Ishikawa (cell line): ENCODE results near the gene CCDC57.

Source experiments
- CEBPB ChIP-seq: IDR thresholded peaks from 2 replicates; pipeline ENCODE4 v1.6.1; 2012
- CREB1 ChIP-seq: IDR thresholded peaks from 2 replicates; pipeline ENCODE4 v1.6.1; 2012; ENCODE audit warnings: low read depth
- EGR1 ChIP-seq: IDR thresholded peaks from 2 replicates; pipeline ENCODE4 v1.6.1; 2012
- EP300 ChIP-seq: IDR thresholded peaks from 2 replicates; pipeline ENCODE4 v1.6.1; 2012; ENCODE audit warnings: borderline replicate concordance
- FOXM1 ChIP-seq: IDR thresholded peaks from 2 replicates; pipeline ENCODE4 v1.6.1; 2012; ENCODE audit warnings: low read depth, borderline replicate concordance
- NFIC ChIP-seq: IDR thresholded peaks from 2 replicates; pipeline ENCODE4 v1.6.1; 2012
- RAD21 ChIP-seq: IDR thresholded peaks from 2 replicates; pipeline ENCODE4 v1.6.1; 2012; ENCODE audit warnings: low read depth
- TAF1 ChIP-seq: IDR thresholded peaks from 2 replicates; pipeline ENCODE4 v1.6.1; 2012; ENCODE audit warnings: low read depth, mild to moderate bottlenecking
- TCF12 ChIP-seq: IDR thresholded peaks from 2 replicates; pipeline ENCODE4 v1.6.1; 2012; ENCODE audit warnings: low read depth
- TEAD4 ChIP-seq: IDR thresholded peaks from 2 replicates; pipeline ENCODE4 v1.6.1; 2012
- YY1 ChIP-seq: IDR thresholded peaks from 2 replicates; pipeline ENCODE4 v1.6.1; 2012; ENCODE audit warnings: low read depth
- ZBTB7A ChIP-seq: IDR thresholded peaks from 2 replicates; pipeline ENCODE4 v1.6.1; 2012; ENCODE audit warnings: low read depth
- TF ChIP-seq, protein P1 (sequence below): IDR thresholded peaks from 2 replicates; pipeline ENCODE4 v1.6.1; 2012
- TF ChIP-seq, protein P2 (sequence below): IDR thresholded peaks from 2 replicates; pipeline ENCODE4 v1.6.1; 2012; ENCODE audit warnings: low read depth, mild to moderate bottlenecking
- TF ChIP-seq, protein P3 (sequence below): IDR thresholded peaks from 2 replicates; pipeline ENCODE4 v1.6.1; 2012

The CCDC57 gene

DNA sequence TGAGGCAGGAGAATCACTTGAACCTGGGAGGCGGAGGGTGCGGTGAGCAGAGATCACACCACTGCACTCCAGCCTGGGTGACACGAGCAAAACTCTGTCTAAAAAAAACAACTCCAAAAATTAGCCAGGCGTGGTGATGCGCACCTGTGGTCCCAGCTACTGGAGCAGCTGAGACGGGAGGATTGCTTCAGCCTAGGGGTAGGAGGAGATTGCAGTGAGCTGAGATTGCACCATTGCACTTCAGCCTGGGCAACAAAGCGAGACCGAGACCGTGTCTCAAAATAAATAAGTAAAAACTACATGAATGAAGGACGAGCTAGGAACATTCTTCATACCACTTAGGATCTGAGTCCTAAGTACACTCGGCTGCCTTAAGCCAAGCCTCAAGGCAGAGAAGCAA lies 35.4 kb downstream of the CCDC57 start:
- TF ChIP-seq TEAD4: no peak
- TF ChIP-seq, protein P1, sequence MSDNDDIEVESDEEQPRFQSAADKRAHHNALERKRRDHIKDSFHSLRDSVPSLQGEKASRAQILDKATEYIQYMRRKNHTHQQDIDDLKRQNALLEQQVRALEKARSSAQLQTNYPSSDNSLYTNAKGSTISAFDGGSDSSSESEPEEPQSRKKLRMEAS: no peak
- TF ChIP-seq CEBPB: no peak
- TF ChIP-seq RAD21: no peak
- TF ChIP-seq, protein P2, sequence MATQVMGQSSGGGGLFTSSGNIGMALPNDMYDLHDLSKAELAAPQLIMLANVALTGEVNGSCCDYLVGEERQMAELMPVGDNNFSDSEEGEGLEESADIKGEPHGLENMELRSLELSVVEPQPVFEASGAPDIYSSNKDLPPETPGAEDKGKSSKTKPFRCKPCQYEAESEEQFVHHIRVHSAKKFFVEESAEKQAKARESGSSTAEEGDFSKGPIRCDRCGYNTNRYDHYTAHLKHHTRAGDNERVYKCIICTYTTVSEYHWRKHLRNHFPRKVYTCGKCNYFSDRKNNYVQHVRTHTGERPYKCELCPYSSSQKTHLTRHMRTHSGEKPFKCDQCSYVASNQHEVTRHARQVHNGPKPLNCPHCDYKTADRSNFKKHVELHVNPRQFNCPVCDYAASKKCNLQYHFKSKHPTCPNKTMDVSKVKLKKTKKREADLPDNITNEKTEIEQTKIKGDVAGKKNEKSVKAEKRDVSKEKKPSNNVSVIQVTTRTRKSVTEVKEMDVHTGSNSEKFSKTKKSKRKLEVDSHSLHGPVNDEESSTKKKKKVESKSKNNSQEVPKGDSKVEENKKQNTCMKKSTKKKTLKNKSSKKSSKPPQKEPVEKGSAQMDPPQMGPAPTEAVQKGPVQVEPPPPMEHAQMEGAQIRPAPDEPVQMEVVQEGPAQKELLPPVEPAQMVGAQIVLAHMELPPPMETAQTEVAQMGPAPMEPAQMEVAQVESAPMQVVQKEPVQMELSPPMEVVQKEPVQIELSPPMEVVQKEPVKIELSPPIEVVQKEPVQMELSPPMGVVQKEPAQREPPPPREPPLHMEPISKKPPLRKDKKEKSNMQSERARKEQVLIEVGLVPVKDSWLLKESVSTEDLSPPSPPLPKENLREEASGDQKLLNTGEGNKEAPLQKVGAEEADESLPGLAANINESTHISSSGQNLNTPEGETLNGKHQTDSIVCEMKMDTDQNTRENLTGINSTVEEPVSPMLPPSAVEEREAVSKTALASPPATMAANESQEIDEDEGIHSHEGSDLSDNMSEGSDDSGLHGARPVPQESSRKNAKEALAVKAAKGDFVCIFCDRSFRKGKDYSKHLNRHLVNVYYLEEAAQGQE: no peak
- TF ChIP-seq TAF1: no peak
- TF ChIP-seq TCF12: no peak
- no peak for TF ChIP-seq ZBTB7A
- no peak for TF ChIP-seq EP300
- no peak for TF ChIP-seq EGR1
- TF ChIP-seq, protein P3, sequence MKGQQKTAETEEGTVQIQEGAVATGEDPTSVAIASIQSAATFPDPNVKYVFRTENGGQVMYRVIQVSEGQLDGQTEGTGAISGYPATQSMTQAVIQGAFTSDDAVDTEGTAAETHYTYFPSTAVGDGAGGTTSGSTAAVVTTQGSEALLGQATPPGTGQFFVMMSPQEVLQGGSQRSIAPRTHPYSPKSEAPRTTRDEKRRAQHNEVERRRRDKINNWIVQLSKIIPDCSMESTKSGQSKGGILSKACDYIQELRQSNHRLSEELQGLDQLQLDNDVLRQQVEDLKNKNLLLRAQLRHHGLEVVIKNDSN: no peak
- no peak for TF ChIP-seq YY1
- TF ChIP-seq FOXM1: no peak
- no peak for TF ChIP-seq CREB1
- no peak for TF ChIP-seq NFIC

DNA sequence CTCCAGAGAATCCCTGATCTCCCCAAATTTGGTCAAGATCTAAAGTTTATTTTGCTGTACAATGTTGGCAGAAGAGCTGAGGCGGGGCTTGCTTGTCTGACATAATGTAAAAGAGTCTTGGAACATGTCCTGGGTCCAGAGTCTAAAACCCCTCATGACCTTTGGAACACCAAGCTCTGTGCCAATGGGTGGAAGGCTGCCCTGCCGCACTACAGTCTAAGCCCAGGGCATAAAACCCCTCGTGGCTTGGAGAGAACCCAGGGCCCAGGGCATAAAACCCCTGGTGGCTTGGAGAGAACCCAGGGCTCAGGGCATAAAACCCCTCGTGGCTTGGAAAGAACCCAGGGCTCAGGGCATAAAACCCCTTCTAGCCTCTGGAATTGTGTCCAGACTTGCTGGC lies 36.7 kb downstream of the CCDC57 start:
- TF ChIP-seq CREB1 (no peak), EP300 (no peak), NFIC (no peak), TEAD4 (no peak), CEBPB (no peak)

DNA sequence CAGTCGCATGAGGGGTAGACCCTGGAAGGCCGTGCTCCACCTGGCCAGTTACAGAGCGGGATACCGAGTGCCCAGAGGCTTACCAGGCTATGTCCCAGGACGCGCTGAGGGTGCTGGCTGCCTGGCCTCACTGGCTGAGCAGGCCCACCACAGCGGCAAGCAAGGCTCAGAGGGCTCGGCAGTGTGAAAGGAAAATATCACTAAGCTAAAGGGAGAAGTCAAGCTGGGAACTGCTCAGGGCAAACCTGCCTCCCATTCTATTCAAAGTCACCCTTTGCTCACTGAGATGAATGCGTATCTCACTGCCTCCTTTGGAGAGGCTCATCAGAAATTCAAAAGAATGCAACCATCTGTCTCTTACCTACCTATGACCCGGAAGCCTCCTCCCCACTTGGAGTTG lies 37.4 kb downstream of the CCDC57 start:
- no peak for TF ChIP-seq TCF12
- TF ChIP-seq RAD21: no peak
- no peak for TF ChIP-seq EGR1
- no peak for TF ChIP-seq YY1
- no peak for TF ChIP-seq ZBTB7A
- no peak for TF ChIP-seq TEAD4
- no peak for TF ChIP-seq EP300

DNA sequence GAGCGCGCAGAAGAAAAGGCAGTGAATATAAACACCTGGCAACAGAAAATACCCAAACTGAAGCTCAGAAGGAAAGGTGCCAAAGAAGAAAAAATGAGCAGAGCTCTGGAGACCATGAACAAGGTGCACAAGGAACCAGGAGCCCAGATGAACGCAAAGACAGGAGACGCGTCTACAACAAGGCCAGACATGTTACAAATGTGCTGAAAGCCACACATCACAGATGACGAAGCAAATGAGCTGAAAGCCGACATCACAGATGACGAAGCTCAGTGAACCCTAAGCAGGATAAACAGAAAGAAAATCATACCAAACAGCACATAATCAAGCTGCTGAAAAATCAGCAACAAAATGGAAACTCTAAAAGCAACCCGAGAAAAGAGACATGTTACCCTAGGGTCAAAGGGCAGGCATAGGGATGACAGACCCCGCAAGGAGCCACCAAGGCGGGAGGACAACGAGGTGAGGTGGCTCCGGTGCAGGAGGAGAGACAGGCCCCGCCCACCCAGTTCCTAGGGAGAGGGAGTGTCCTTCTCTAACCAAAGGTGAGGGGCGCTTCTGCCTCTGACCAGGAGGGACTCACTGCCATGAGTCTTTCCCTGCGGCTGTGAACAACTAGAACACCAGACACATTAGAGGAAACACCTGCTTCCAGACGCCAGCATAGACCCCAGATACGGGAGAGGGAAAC lies 39.1 kb downstream of the CCDC57 start:
- TF ChIP-seq ZBTB7A: no peak
- TF ChIP-seq, protein P2: no peak
- TF ChIP-seq, protein P3: no peak
- no peak for TF ChIP-seq RAD21
- TF ChIP-seq EGR1: no peak
- no peak for TF ChIP-seq CEBPB
- TF ChIP-seq TAF1: no peak
- TF ChIP-seq FOXM1: no peak
- TF ChIP-seq YY1: no peak
- TF ChIP-seq CREB1: no peak
- no peak for TF ChIP-seq TEAD4
- no peak for TF ChIP-seq TCF12
- TF ChIP-seq, protein P1: no peak
- TF ChIP-seq NFIC: no peak

DNA sequence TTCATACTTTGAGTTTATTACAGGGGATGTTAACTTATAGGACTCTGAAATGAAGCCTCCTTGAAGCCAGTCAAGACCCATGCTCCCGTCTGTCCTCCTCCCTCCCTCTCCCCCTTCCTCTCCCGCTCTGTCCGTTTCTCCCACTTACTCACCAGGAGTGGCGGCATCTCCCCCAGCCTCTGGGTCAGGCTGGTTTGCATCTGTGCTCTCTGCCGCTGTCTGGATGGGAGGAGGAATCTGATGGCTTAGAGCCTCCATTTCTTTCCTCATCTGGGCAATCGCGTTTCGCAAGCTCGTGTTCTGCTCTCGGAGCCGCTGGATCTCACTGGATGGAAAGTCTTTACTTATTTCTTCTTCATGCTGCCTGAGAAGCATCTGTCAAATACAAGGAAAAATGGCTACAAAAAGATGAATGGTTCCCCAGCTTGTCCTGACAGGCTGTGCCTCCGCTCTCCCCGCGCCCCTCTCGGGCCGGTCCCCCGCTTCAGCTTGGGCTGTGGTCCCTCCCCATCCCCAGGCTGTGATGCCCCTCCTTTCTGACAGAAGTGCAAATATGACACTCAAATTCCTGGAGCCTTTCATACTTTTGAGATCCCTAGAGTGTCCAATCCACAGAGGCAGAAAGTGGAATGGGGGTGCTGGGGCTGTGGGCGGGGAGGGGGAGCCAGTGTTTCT lies 40.0 kb downstream of the CCDC57 start:
- TF ChIP-seq EGR1 (no peak), TEAD4 (no peak), TAF1 (no peak)
- TF ChIP-seq, protein P1: no peak

DNA sequence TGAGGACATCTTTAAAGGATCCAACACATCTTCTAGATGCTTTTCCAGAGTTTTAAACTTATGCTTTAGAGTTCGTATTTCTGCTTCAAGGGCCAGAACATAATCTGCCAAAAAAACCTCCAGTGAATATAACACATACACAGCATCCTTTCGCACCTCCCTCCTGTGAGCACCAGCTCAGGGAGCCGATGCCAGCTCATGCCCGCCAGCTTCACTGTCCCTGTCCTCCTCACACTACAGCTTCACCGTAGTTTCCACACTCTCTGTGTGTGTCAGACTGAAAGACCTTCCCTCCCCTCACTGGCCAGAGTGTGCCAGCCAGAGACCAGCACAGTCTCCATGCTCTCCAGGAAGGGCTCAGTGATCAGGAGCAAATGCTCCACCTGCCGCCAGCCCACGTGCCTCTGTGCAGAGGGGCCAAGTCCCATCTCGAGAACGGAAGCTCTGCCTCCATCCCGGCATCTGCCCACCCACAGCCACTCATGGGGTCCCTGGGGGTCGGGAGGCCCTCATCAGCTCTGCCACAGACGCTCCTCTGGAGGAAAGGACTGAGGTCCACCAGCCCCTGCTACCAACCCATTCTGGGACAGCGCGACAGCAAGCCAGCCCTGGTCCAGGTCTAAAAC lies 40.8 kb downstream of the CCDC57 start:
- TF ChIP-seq FOXM1 (no peak), EGR1 (no peak), CEBPB (no peak), TCF12 (no peak), YY1 (no peak)
- TF ChIP-seq, protein P2: no peak
- TF ChIP-seq, protein P3: no peak
